ENCODE measurements around the gene TLL1. TPM values are rescaled to one million over a fixed set of nuclear protein-coding genes. Genes with fewer than 3 reads are reported as not detected.

TLL1 gene
- total RNA-seq, 4 donors from 2014 or later, result 0.57 to 4.8 (median 1.2) TPM

DNA sequence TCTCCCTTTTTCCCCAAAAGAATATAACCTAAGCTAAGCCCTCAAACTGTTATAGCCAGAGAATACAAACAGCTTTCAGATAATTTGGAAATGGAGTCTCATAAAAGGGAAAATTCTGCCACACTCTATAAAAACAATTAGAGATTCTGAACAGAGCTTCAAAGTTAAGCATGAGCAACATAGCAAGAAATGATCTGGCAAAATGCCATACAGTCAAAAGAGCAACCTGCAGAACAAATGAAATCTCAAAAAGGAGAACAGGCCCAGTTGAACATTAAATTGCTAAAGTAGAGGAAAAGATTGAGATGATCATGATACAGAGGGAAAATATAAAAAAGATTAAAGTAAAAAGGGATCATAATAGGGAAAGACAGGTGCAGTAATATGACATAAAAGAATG, 250.5 kb downstream of the TLL1 start:
- Histone ChIP-seq H3K4me3 (no peak overlapping the region), H3K4me1 (peaks cover 0 to 7% (median 0%) of the 10 kb centered on the region in 3 donors), H3K27me3 (no peaks in the 10 kb centered on the region), H3K9me3 (no peaks in the 10 kb centered on the region), H3K36me3 (no peaks in the 10 kb centered on the region), H3K27ac (no peak overlapping the region)
- no peak for DNase-seq
- intact Hi-C loops (cut with DNase I), result no loop called here
- TF ChIP-seq CTCF (IDR thresholded peaks at IDR 0.05), result no peak
- no peak for TF ChIP-seq POLR2A (IDR thresholded peaks at IDR 0.05)

GRCh38 chr4:166128403-166128802, 255.4 kb downstream of the TLL1 start:
- Histone ChIP-seq H3K4me3 (no peak overlapping the region), H3K27ac (no peak overlapping the region), H3K9me3 (no peaks in the 10 kb centered on the region), H3K36me3 (no peaks in the 10 kb centered on the region), H3K4me1 (peaks cover 0 to 11% (median 0%) of the 10 kb centered on the region in 3 donors), H3K27me3 (no peaks in the 10 kb centered on the region)
- DNase-seq, result no peak
- intact Hi-C loops (cut with DNase I), result no loop called here
- TF ChIP-seq CTCF (IDR thresholded peaks at IDR 0.05) (no peak), POLR2A (IDR thresholded peaks at IDR 0.05) (no peak)
- WGBS, 2 donors, result 24 to 32% methylated on average over 1 of the region's 1 CpG

GRCh38 chr4:166134285-166134684, 261.2 kb downstream of the TLL1 start:
- no peak overlapping the region for H3K4me3 ChIP-seq
- WGBS, 2 donors, result 73 to 85% methylated on average over 4 of the region's 6 CpGs
- no peaks in the 10 kb centered on the region for H3K4me1 ChIP-seq
- TF ChIP-seq POLR2A (IDR thresholded peaks at IDR 0.05) (no peak), CTCF (IDR thresholded peaks at IDR 0.05) (no peak)
- DNase-seq, result no peak
- H3K9me3 ChIP-seq, result no peaks in the 10 kb centered on the region
- no peaks in the 10 kb centered on the region for H3K36me3 ChIP-seq
- H3K27ac ChIP-seq, result no peak overlapping the region
- no peaks in the 10 kb centered on the region for H3K27me3 ChIP-seq
- intact Hi-C loops (cut with DNase I), result no loop called here

DNA sequence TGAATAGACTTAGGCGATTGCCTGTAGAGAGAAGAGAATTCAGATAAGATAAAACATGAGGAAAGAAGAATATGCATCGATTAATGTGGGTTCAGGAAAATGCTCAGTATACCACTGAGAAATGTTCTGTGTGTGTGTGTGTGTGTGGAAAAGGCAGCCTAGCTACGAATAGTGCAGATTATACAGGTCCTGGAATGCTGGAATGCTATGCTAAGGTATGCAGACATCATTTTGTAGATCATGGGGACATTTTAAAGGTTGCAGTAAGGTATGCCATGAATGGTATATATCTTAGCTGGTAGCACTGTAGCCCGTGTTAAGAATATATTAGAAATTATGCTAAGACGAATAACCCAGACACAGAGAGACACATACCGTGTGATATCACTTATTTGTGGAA, 267.9 kb downstream of the TLL1 start:
- Histone ChIP-seq H3K36me3 (no peaks in the 10 kb centered on the region), H3K4me1 (no peaks in the 10 kb centered on the region), H3K27me3 (no peaks in the 10 kb centered on the region), H3K9me3 (no peaks in the 10 kb centered on the region), H3K27ac (no peak overlapping the region), H3K4me3 (no peak overlapping the region)
- WGBS, 2 donors, result 76 to 84% methylated on average over 6 of the region's 6 CpGs
- no peak for DNase-seq
- intact Hi-C loops (cut with DNase I), result no loop called here
- TF ChIP-seq POLR2A (IDR thresholded peaks at IDR 0.05), result no peak
- TF ChIP-seq CTCF (IDR thresholded peaks at IDR 0.05), result no peak

DNA sequence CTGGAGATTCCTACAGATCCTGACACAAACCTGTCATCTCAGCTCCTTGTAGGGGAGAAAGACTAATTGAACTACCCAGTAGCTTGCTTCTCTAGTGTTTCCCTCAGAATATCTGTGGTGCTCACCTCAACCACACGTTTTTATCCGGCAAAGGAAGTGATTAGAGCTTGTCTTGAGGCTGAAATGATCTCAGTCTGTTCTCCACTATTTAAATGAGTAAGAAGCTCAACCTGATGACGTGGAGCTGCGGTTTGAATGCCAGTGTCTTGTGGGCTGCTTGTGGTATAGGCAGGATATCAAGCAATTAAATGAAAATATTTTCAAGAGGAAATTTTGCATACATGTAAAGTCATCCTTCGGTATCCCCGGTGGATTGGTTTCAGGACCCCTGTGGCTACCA, 270.2 kb downstream of the TLL1 start:
- WGBS, 2 donors, result 80 to 82% methylated on average over 5 to 6 of the region's 6 CpGs
- TF ChIP-seq POLR2A (IDR thresholded peaks at IDR 0.05), result no peak
- TF ChIP-seq CTCF (IDR thresholded peaks at IDR 0.05), result no peak
- DNase-seq, result no peak
- Histone ChIP-seq H3K4me3 (no peak overlapping the region), H3K27me3 (no peaks in the 10 kb centered on the region), H3K9me3 (no peaks in the 10 kb centered on the region), H3K4me1 (no peaks in the 10 kb centered on the region), H3K27ac (no peak overlapping the region), H3K36me3 (no peaks in the 10 kb centered on the region)
- intact Hi-C loops (cut with DNase I), result no loop called here

All from esophagus squamous epithelium (tissue), 5 donors.